GM23338 (cell line): ENCODE measurements around the gene SRP14.
"Not testable (repeated sequence)": the region's sequence is repeated elsewhere in the genome, so short reads cannot be mapped to it uniquely, and the experiment has no call there.

Source experiments
- CREB1 ChIP-seq: fragments of 250-450 bp; sonication (Bioruptor Pico); IDR thresholded peaks from 2 replicates; pipeline ENCODE4 v1.5.0; 2020; ENCODE audit warnings: low read depth, mild to moderate bottlenecking, moderate library complexity
- EZH2 ChIP-seq: fragments of 200-600 bp; sonication (generic); IDR thresholded peaks from one replicate; pipeline ENCODE4 v1.8.0; 2017; ENCODE audit warnings: antibody characterized with exemption, mild to moderate bottlenecking, low read depth; ENCODE audit not compliant: unreplicated experiment
- EZH2phosphoT487 ChIP-seq: fragments of 200-600 bp; sonication (generic); IDR thresholded peaks from one replicate; pipeline ENCODE4 v1.8.1; 2018; ENCODE audit warnings: antibody characterized with exemption; ENCODE audit not compliant: unreplicated experiment
- JUNB ChIP-seq: IDR thresholded peaks from one replicate; pipeline ENCODE4 v1.6.1; 2016; ENCODE audit warnings: antibody characterized with exemption; ENCODE audit not compliant: unreplicated experiment
- POLR2AphosphoS5 ChIP-seq: IDR thresholded peaks from 2 replicates; pipeline ENCODE4 v1.6.1; 2016; ENCODE audit warnings: antibody characterized with exemption, low read depth
- STAT1 ChIP-seq: IDR thresholded peaks from one replicate; pipeline ENCODE4 v1.6.1; 2016; ENCODE audit warnings: antibody characterized with exemption; ENCODE audit not compliant: unreplicated experiment
- ZNF114 ChIP-seq: fragments of 250-450 bp; sonication (Bioruptor Pico); IDR thresholded peaks from 2 replicates; pipeline ENCODE4 v1.5.0; 2020; ENCODE audit warnings: mild to moderate bottlenecking, moderate library complexity
- TF ChIP-seq, protein P1 (sequence below), 2 experiments: fragments of 200-600 bp in 1 of 2; sonication (generic) in 1 of 2; conservative IDR thresholded peaks; 2 replicates each; pipeline versions ENCODE4 v1.5.1 to v1.6.1; 2016 to 2017; ENCODE audit warnings: antibody characterized with exemption in 2 of 2, low read depth in 2 of 2, mild to moderate bottlenecking in 2 of 2, moderate library complexity in 1 of 2

DNA sequence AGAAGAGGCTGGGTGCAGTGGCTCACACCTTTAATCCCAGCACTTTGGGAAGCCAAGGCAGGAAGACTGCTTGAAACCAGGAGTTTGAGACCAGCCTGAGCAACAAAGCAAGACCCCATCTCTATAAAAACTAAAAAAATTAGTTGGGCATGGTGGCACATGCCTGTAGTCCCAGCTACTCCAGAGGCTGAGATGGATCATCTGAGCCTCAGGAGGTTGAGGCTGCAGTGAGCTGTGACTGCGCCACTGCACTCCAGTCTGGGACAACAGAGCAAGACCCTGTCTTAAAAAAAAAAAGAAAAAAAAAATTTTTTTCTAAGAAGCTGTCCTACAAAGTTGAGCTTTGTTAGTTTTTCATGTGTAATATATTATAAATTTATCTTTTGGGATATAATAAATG, 3.8 kb downstream of the SRP14 start:
- TF ChIP-seq, protein P1, sequence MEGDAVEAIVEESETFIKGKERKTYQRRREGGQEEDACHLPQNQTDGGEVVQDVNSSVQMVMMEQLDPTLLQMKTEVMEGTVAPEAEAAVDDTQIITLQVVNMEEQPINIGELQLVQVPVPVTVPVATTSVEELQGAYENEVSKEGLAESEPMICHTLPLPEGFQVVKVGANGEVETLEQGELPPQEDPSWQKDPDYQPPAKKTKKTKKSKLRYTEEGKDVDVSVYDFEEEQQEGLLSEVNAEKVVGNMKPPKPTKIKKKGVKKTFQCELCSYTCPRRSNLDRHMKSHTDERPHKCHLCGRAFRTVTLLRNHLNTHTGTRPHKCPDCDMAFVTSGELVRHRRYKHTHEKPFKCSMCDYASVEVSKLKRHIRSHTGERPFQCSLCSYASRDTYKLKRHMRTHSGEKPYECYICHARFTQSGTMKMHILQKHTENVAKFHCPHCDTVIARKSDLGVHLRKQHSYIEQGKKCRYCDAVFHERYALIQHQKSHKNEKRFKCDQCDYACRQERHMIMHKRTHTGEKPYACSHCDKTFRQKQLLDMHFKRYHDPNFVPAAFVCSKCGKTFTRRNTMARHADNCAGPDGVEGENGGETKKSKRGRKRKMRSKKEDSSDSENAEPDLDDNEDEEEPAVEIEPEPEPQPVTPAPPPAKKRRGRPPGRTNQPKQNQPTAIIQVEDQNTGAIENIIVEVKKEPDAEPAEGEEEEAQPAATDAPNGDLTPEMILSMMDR (conservative IDR thresholded peaks at IDR 0.05; ENCODE audit: low read depth in 2 of 2), result not testable (repeated sequence)
- TF ChIP-seq POLR2AphosphoS5; STAT1; EZH2; EZH2phosphoT487; ZNF114 (CRISPR knock-in tag); JUNB; CREB1 (CRISPR knock-in tag): not testable (repeated sequence)
